K562 (cell line): ENCODE results near the gene RNF126. TPM values are rescaled to one million over a fixed set of nuclear protein-coding genes. Genes with fewer than 3 reads are reported as not detected.

Experiments used
- ATAC-seq: fragments of 200-7000 bp; cut with Tn5 transposase; 3 replicates; pipeline ENCODE4 v1.9.1; 2020; ENCODE audit warnings: moderate library complexity
- BruUV-seq: library from RNA; stranded (reverse); fragments of 400-500 nt; replicated peaks from 2 replicates; lab custom pipeline; 2021; lab: Mats Ljungman, UMichigan
- CTCF ChIA-PET: fragments of 300-600 bp; formaldehyde crosslinking; extraction: SDS; loops from one replicate; lab custom pipeline; 2021; ENCODE audit warnings: low intra/inter-chr PET ratio; lab: Yijun Ruan, JAX
- POLR2A ChIA-PET: fragments of 300-600, 350-650 bp; sonication (Branson Sonifier 250); formaldehyde crosslinking; extraction: SDS; loops from one replicate; lab custom pipeline; 2021; ENCODE audit warnings: antibody characterized with exemption, inconsistent platforms; lab: Yijun Ruan, JAX
- DNase-seq, 4 experiments: peaks; one replicate each; pipeline versions ENCODE4 v3.0.0 to v3.0.0-alpha.2; 2011 to 2018; ENCODE audit warnings: low spot score in 3 of 4, mixed read lengths in 3 of 4; ENCODE audit errors: extremely low read depth in 1 of 4
- FAIRE-seq: peaks from 2 replicates; lab custom pipeline; 2011; peaks lifted over from hg19 to GRCh38; lab: Jason Lieb, UNC
- H2AFZ ChIP-seq: 2 replicates; pipeline ENCODE4 v1.6.0; 2011; ENCODE audit warnings: low read depth, low read length, control low read depth, inconsistent platforms
- H3K27ac ChIP-seq: fragments of 200-600 bp; 3 replicates; pipeline ENCODE4 v1.8.0; 2011; ENCODE audit warnings: low read depth, mild to moderate bottlenecking, control low read depth, inconsistent platforms, low read length, moderate library complexity, mixed read lengths; ENCODE audit errors: extremely low read depth
- H3K27me3 ChIP-seq, 2 experiments: fragments of 300-600 bp in 1 of 2; 2 replicates in 1 of 2; 3 replicates in 1 of 2; pipeline versions ENCODE4 v1.6.0 to v1.8.0; 2011; ENCODE audit warnings: inconsistent platforms in 2 of 2, low read length in 2 of 2, mild to moderate bottlenecking in 1 of 2, mixed read lengths in 1 of 2, moderate library complexity in 1 of 2; ENCODE audit not compliant: control insufficient read depth in 2 of 2, insufficient read depth in 2 of 2
- H3K36me3 ChIP-seq: fragments of 300-600 bp; 3 replicates; pipeline ENCODE4 v1.8.0; 2011; ENCODE audit warnings: mild to moderate bottlenecking, low read length, inconsistent platforms; ENCODE audit not compliant: control insufficient read depth, insufficient read depth
- H3K4me1 ChIP-seq, 2 experiments: fragments of 200-600 bp in 1 of 2; replicated peaks in 1 of 2; 2 replicates in 1 of 2; 3 replicates in 1 of 2; pipeline versions ENCODE4 v1.5.1 to v1.8.0; 2011; ENCODE audit warnings: inconsistent platforms in 2 of 2, low read length in 2 of 2, mild to moderate bottlenecking in 1 of 2, mixed read lengths in 1 of 2, moderate library complexity in 1 of 2; ENCODE audit not compliant: control insufficient read depth in 2 of 2, insufficient read depth in 2 of 2
- H3K4me2 ChIP-seq: 2 replicates; pipeline ENCODE4 v1.6.1; 2011; ENCODE audit warnings: low read length, control low read depth, inconsistent platforms, mixed read lengths; ENCODE audit not compliant: insufficient read depth
- H3K4me3 ChIP-seq: fragments of 200-600 bp; sonication (generic), shearing (Covaris generic); 2 replicates; pipeline ENCODE4 v1.5.1; 2016; ENCODE audit warnings: control low read depth, inconsistent platforms
- H3K79me2 ChIP-seq: fragments of 200-600 bp; 3 replicates; pipeline ENCODE4 v1.8.0; 2011; ENCODE audit warnings: low read length, inconsistent platforms; ENCODE audit not compliant: control insufficient read depth, insufficient read depth
- H3K9ac ChIP-seq, 2 experiments: 2 replicates each; pipeline versions ENCODE4 v1.6.0 to v1.6.1; 2011; ENCODE audit warnings: low read depth in 2 of 2, low read length in 2 of 2, control low read depth in 1 of 2, inconsistent platforms in 1 of 2, mild to moderate bottlenecking in 1 of 2, mixed read lengths in 1 of 2; ENCODE audit not compliant: insufficient read depth in 1 of 2
- H3K9me1 ChIP-seq: one replicate; pipeline ENCODE4 v1.6.0; 2011; ENCODE audit warnings: inconsistent platforms, mild to moderate bottlenecking, low read length, moderate library complexity; ENCODE audit not compliant: control insufficient read depth, insufficient read depth
- H3K9me3 ChIP-seq: replicated peaks from 2 replicates; pipeline ENCODE4 v1.5.1; 2011; ENCODE audit warnings: low read depth, low read length, inconsistent platforms; ENCODE audit not compliant: control insufficient read depth, insufficient read depth
- H4K20me1 ChIP-seq: replicated peaks from 2 replicates; pipeline ENCODE4 v1.6.1; 2011; ENCODE audit warnings: low read length, inconsistent platforms, mixed read lengths; ENCODE audit not compliant: control insufficient read depth, insufficient read depth
- HLTF ChIP-seq: fragments of 450-650 bp; IDR thresholded peaks from 2 replicates; pipeline ENCODE4 v1.6.1; 2016
- ILF3 ChIP-seq: fragments of 450-650 bp; IDR thresholded peaks from 2 replicates; pipeline ENCODE4 v1.6.1; 2018; ENCODE audit warnings: antibody characterized with exemption, mild to moderate bottlenecking, moderate library complexity, borderline replicate concordance
- RNF2 ChIP-seq: sonication (generic); IDR thresholded peaks from 2 replicates; pipeline ENCODE4 v1.6.1; 2016
- ZNF77 ChIP-seq: fragments of 250-450 bp; sonication (Bioruptor Pico); IDR thresholded peaks from 2 replicates; pipeline ENCODE4 v1.5.0; 2020
- WGBS: fragments of 100-300 bp; shearing (Covaris generic); methylation state at CpG from one replicate; pipeline ENCODE4 v1.1.6; 2016; ENCODE audit warnings: low coverage, mixed read lengths; ENCODE audit not compliant: insufficient coverage; ENCODE audit errors: missing lambda C conversion rate; 5-methylcytosine and 5-hydroxymethylcytosine counted together
- in situ Hi-C: fragments of 300-500 bp; cut with MboI; formaldehyde crosslinking; loops from 4 replicates; pipeline ENCODE4 v1.15.0; 2018; ENCODE audit warnings: inconsistent platforms, mixed read lengths
- intact Hi-C: fragments of 100-400 bp; cut with micrococcal nuclease; formaldehyde crosslinking; loops from 2 replicates; pipeline ENCODE4 v1.14.2; 2022
- polyA plus RNA-seq, 8 experiments: library from polyadenylated mRNA; depleted of rRNA in 4 of 8; stranded (reverse) in 5 of 8; unstranded in 3 of 8; fragments of >200 nt; fragmentation: Nextera tagmentation in 2 of 8; fragmentation: Illumina TruSeq in 1 of 8; extraction: Ambion mirVana in 2 of 8; extraction: Trizol in 1 of 8; gene quantifications; 2 replicates each; pipeline versions ENCODE4 v1.2.1 to v1.2.3, GENCODE V29; 2011 to 2014; ENCODE audit warnings: inconsistent platforms in 1 of 8, missing spikeins in 1 of 8
- total RNA-seq, 7 experiments: library from RNA; depleted of rRNA in 6 of 7; stranded (reverse); fragments of >200 nt in 6 of 7; fragmentation: Illumina TruSeq in 2 of 7; extraction: Trizol in 2 of 7; gene quantifications; 2 replicates each; pipeline versions ENCODE4 v1.2.1 to v1.2.3, GENCODE V29; 2011 to 2021; ENCODE audit warnings: low replicate concordance in 1 of 7
- TF ChIP-seq, protein P1 (sequence below): sonication (generic); formaldehyde crosslinking; IDR thresholded peaks from 2 replicates; pipeline ENCODE4 v1.8.1; 2023; ENCODE audit warnings: missing genetic modification reagents, mild to moderate bottlenecking, borderline replicate concordance
- TF ChIP-seq, protein P2 (sequence below): fragments of 450-650 bp; IDR thresholded peaks from 2 replicates; pipeline ENCODE4 v1.6.1; 2016; ENCODE audit warnings: mild to moderate bottlenecking, moderate library complexity

The RNF126 gene
- total and polyA plus RNA-seq, 9 of the 15 experiments (the other 6 are each of a cell fraction or from before 2014, with no cell fraction given): 0.27 to 101 (median 12.3) TPM

DNA sequence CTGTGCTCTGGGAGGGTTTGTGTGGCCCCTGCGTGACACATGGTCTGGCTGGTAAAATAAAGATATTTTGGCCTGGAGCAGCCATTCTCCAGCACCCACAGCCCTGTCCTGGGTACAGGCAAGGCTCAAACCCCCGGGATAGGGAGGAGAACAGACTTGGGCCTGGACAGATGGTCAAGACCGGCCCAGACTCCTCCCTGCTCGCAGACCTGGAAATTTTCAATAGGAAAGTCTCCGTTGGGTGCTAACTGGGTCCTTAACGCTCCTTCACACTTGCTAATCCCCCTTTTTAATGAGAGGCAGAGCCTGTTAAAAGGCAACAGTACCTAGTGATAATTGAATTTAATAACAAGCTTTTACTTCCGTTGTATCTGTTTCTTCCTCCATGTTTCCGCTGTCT, 48.2 kb upstream of the RNF126 start:
- Histone ChIP-seq H3K79me2 (no peaks in the 10 kb centered on the region), H3K9me1 (no peaks in the 10 kb centered on the region), H3K27ac (no peak overlapping the region), H3K4me1 (peaks cover 5 to 28% of the 10 kb centered on the region in 2 experiments; a peak in 3 of 5 replicates), H3K4me3 (no peak overlapping the region), H4K20me1 (no peaks in the 10 kb centered on the region), H3K36me3 (no peaks in the 10 kb centered on the region), H3K9ac (no peak overlapping the region), H2AFZ (no peak overlapping the region), H3K4me2 (no peak overlapping the region), H3K9me3 (peaks cover 1% of the 10 kb centered on the region; the same call in 1 of the 2 replicates), H3K27me3 (no peaks in the 10 kb centered on the region)
- BruUV-seq: no TSS peak
- DNase-seq (no peak), FAIRE-seq (no peak), ATAC-seq (no peak)
- 37% methylated on average over 7 of the region's 8 CpGs for WGBS
- ChIA-PET POLR2A (interaction anchor here (0.7 kb wide), 1 partner anchor 33 kb away, joined by 3 read pairs; no protein-coding TSS in a partner anchor), CTCF (no interaction called here)
- in situ Hi-C loops: no loop called here
- intact Hi-C loops: no loop called here
- no peak for TF ChIP-seq HLTF
- TF ChIP-seq, protein P1, sequence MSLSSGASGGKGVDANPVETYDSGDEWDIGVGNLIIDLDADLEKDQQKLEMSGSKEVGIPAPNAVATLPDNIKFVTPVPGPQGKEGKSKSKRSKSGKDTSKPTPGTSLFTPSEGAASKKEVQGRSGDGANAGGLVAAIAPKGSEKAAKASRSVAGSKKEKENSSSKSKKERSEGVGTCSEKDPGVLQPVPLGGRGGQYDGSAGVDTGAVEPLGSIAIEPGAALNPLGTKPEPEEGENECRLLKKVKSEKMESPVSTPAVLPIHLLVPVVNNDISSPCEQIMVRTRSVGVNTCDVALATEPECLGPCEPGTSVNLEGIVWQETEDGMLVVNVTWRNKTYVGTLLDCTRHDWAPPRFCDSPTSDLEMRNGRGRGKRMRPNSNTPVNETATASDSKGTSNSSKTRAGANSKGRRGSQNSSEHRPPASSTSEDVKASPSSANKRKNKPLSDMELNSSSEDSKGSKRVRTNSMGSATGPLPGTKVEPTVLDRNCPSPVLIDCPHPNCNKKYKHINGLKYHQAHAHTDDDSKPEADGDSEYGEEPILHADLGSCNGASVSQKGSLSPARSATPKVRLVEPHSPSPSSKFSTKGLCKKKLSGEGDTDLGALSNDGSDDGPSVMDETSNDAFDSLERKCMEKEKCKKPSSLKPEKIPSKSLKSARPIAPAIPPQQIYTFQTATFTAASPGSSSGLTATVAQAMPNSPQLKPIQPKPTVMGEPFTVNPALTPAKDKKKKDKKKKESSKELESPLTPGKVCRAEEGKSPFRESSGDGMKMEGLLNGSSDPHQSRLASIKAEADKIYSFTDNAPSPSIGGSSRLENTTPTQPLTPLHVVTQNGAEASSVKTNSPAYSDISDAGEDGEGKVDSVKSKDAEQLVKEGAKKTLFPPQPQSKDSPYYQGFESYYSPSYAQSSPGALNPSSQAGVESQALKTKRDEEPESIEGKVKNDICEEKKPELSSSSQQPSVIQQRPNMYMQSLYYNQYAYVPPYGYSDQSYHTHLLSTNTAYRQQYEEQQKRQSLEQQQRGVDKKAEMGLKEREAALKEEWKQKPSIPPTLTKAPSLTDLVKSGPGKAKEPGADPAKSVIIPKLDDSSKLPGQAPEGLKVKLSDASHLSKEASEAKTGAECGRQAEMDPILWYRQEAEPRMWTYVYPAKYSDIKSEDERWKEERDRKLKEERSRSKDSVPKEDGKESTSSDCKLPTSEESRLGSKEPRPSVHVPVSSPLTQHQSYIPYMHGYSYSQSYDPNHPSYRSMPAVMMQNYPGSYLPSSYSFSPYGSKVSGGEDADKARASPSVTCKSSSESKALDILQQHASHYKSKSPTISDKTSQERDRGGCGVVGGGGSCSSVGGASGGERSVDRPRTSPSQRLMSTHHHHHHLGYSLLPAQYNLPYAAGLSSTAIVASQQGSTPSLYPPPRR (CRISPR knock-in tag): no peak
- TF ChIP-seq, protein P2, sequence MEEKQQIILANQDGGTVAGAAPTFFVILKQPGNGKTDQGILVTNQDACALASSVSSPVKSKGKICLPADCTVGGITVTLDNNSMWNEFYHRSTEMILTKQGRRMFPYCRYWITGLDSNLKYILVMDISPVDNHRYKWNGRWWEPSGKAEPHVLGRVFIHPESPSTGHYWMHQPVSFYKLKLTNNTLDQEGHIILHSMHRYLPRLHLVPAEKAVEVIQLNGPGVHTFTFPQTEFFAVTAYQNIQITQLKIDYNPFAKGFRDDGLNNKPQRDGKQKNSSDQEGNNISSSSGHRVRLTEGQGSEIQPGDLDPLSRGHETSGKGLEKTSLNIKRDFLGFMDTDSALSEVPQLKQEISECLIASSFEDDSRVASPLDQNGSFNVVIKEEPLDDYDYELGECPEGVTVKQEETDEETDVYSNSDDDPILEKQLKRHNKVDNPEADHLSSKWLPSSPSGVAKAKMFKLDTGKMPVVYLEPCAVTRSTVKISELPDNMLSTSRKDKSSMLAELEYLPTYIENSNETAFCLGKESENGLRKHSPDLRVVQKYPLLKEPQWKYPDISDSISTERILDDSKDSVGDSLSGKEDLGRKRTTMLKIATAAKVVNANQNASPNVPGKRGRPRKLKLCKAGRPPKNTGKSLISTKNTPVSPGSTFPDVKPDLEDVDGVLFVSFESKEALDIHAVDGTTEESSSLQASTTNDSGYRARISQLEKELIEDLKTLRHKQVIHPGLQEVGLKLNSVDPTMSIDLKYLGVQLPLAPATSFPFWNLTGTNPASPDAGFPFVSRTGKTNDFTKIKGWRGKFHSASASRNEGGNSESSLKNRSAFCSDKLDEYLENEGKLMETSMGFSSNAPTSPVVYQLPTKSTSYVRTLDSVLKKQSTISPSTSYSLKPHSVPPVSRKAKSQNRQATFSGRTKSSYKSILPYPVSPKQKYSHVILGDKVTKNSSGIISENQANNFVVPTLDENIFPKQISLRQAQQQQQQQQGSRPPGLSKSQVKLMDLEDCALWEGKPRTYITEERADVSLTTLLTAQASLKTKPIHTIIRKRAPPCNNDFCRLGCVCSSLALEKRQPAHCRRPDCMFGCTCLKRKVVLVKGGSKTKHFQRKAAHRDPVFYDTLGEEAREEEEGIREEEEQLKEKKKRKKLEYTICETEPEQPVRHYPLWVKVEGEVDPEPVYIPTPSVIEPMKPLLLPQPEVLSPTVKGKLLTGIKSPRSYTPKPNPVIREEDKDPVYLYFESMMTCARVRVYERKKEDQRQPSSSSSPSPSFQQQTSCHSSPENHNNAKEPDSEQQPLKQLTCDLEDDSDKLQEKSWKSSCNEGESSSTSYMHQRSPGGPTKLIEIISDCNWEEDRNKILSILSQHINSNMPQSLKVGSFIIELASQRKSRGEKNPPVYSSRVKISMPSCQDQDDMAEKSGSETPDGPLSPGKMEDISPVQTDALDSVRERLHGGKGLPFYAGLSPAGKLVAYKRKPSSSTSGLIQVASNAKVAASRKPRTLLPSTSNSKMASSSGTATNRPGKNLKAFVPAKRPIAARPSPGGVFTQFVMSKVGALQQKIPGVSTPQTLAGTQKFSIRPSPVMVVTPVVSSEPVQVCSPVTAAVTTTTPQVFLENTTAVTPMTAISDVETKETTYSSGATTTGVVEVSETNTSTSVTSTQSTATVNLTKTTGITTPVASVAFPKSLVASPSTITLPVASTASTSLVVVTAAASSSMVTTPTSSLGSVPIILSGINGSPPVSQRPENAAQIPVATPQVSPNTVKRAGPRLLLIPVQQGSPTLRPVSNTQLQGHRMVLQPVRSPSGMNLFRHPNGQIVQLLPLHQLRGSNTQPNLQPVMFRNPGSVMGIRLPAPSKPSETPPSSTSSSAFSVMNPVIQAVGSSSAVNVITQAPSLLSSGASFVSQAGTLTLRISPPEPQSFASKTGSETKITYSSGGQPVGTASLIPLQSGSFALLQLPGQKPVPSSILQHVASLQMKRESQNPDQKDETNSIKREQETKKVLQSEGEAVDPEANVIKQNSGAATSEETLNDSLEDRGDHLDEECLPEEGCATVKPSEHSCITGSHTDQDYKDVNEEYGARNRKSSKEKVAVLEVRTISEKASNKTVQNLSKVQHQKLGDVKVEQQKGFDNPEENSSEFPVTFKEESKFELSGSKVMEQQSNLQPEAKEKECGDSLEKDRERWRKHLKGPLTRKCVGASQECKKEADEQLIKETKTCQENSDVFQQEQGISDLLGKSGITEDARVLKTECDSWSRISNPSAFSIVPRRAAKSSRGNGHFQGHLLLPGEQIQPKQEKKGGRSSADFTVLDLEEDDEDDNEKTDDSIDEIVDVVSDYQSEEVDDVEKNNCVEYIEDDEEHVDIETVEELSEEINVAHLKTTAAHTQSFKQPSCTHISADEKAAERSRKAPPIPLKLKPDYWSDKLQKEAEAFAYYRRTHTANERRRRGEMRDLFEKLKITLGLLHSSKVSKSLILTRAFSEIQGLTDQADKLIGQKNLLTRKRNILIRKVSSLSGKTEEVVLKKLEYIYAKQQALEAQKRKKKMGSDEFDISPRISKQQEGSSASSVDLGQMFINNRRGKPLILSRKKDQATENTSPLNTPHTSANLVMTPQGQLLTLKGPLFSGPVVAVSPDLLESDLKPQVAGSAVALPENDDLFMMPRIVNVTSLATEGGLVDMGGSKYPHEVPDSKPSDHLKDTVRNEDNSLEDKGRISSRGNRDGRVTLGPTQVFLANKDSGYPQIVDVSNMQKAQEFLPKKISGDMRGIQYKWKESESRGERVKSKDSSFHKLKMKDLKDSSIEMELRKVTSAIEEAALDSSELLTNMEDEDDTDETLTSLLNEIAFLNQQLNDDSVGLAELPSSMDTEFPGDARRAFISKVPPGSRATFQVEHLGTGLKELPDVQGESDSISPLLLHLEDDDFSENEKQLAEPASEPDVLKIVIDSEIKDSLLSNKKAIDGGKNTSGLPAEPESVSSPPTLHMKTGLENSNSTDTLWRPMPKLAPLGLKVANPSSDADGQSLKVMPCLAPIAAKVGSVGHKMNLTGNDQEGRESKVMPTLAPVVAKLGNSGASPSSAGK: no peak
- no peak for TF ChIP-seq ILF3
- no peak for TF ChIP-seq RNF2
- no peak for TF ChIP-seq ZNF77 (CRISPR knock-in tag)
